Endothelial cell of umbilical vein (primary cell): ENCODE results near the gene APBB2. TPM values are rescaled to one million over a fixed set of nuclear protein-coding genes. Genes with fewer than 3 reads are reported as not detected.

Source experiments
- BruUV-seq: library from RNA; stranded (reverse); fragments of 400-500 nt; replicated peaks from 2 replicates; lab custom pipeline; 2021; lab: Mats Ljungman, UMichigan
- CTCF ChIA-PET: fragments of 300-600, 350-600 bp; sonication (Branson Sonifier 250); formaldehyde crosslinking; loops from one replicate; lab custom pipeline; 2021; ENCODE audit warnings: antibody characterized with exemption, inconsistent platforms; lab: Charles Lee
- POLR2A ChIA-PET: fragments of 300-600, 350-600 bp; sonication (Branson Sonifier 250); formaldehyde crosslinking; loops from one replicate; lab custom pipeline; 2021; ENCODE audit warnings: antibody characterized with exemption, inconsistent platforms; lab: Charles Lee
- DNase-seq: peaks from one replicate; pipeline ENCODE4 v3.0.0-alpha.2; 2011; ENCODE audit warnings: low read depth, low spot score
- FAIRE-seq: peaks from 2 replicates; lab custom pipeline; 2011; peaks lifted over from hg19 to GRCh38; lab: Jason Lieb, UNC
- H2AFZ ChIP-seq: 2 replicates; pipeline ENCODE4 v1.6.0; 2012; ENCODE audit warnings: low read depth, low read length, control low read depth, inconsistent platforms
- H3K27ac ChIP-seq: 2 replicates; pipeline ENCODE4 v1.5.1; 2011; ENCODE audit warnings: low read depth, mild to moderate bottlenecking, control low read depth, low read length, moderate library complexity; ENCODE audit not compliant: insufficient read depth
- H3K27me3 ChIP-seq, 2 experiments: 2 replicates each; pipeline versions ENCODE4 v1.6.0 to v1.6.1; 2011; ENCODE audit warnings: low read length in 2 of 2, mixed read lengths in 1 of 2; ENCODE audit not compliant: control insufficient read depth in 2 of 2, insufficient read depth in 2 of 2
- H3K36me3 ChIP-seq, 2 experiments: 2 replicates in 1 of 2; 3 replicates in 1 of 2; pipeline ENCODE4 v1.5.1; 2011; ENCODE audit warnings: low read length in 2 of 2, mild to moderate bottlenecking in 1 of 2, moderate library complexity in 1 of 2; ENCODE audit not compliant: control insufficient read depth in 2 of 2, insufficient read depth in 2 of 2; ENCODE audit errors: extremely low read depth in 1 of 2
- H3K4me1 ChIP-seq: 3 replicates; pipeline ENCODE4 v1.5.1; 2011; ENCODE audit warnings: mild to moderate bottlenecking, low read length; ENCODE audit not compliant: control insufficient read depth, insufficient read depth; ENCODE audit errors: extremely low read depth
- H3K4me2 ChIP-seq: 2 replicates; pipeline ENCODE4 v1.6.1; 2011; ENCODE audit warnings: low read length, control low read depth, mixed read lengths; ENCODE audit not compliant: insufficient read depth
- H3K4me3 ChIP-seq, 3 experiments: fragments of 200-600 bp in 1 of 3; sonication (generic), shearing (Covaris generic) in 1 of 3; replicated peaks in 1 of 3; 2 replicates each; pipeline ENCODE4 v1.5.1; 2011 to 2016; ENCODE audit warnings: control low read depth in 3 of 3, low read length in 3 of 3, mild to moderate bottlenecking in 2 of 3, inconsistent platforms in 1 of 3, low read depth in 1 of 3, moderate library complexity in 1 of 3; ENCODE audit not compliant: insufficient read depth in 1 of 3
- H3K79me2 ChIP-seq: 2 replicates; pipeline ENCODE4 v1.6.0; 2012; ENCODE audit warnings: low read length, inconsistent platforms; ENCODE audit not compliant: control insufficient read depth, insufficient read depth
- H3K9ac ChIP-seq: replicated peaks from 2 replicates; pipeline ENCODE3; 2011; ENCODE audit warnings: low read length, control low read depth; ENCODE audit not compliant: insufficient read depth; ENCODE audit errors: extremely low read depth
- H3K9me1 ChIP-seq: replicated peaks from 3 replicates; pipeline ENCODE4 v1.6.0; 2011; ENCODE audit warnings: mild to moderate bottlenecking, low read length; ENCODE audit not compliant: control insufficient read depth, insufficient read depth; ENCODE audit errors: extremely low read depth
- H3K9me3 ChIP-seq: replicated peaks from 2 replicates; pipeline ENCODE4 v1.5.1; 2012; ENCODE audit warnings: low read length, inconsistent platforms; ENCODE audit not compliant: control insufficient read depth, insufficient read depth
- H4K20me1 ChIP-seq: replicated peaks from 2 replicates; pipeline ENCODE3; 2011; ENCODE audit warnings: mild to moderate bottlenecking, low read length; ENCODE audit not compliant: control insufficient read depth, insufficient read depth; ENCODE audit errors: extremely low read depth
- EZH2 ChIP-seq: IDR thresholded peaks from 2 replicates; pipeline ENCODE4 v1.6.1; 2012; ENCODE audit warnings: borderline replicate concordance, low read depth, mild to moderate bottlenecking, moderate library complexity, low read length, inconsistent platforms; ENCODE audit not compliant: severe bottlenecking
- FOS ChIP-seq: IDR thresholded peaks from 2 replicates; pipeline ENCODE4 v1.6.1; 2011; ENCODE audit warnings: mild to moderate bottlenecking, low read length, moderate library complexity, borderline replicate concordance; ENCODE audit not compliant: insufficient read depth
- GATA2 ChIP-seq: IDR thresholded peaks from 2 replicates; pipeline ENCODE4 v1.7.0; 2011; ENCODE audit warnings: low read depth, mild to moderate bottlenecking, moderate library complexity, mixed read lengths, low read length; ENCODE audit not compliant: insufficient read length, insufficient read depth
- JUN ChIP-seq: IDR thresholded peaks from 2 replicates; pipeline ENCODE4 v1.6.1; 2011; ENCODE audit warnings: borderline replicate concordance, low read depth; ENCODE audit not compliant: insufficient read length, insufficient read depth
- MYC ChIP-seq: IDR thresholded peaks from one replicate; pipeline ENCODE4 v1.6.1; 2011; ENCODE audit warnings: mild to moderate bottlenecking, low read depth, low read length
- POLR2A ChIP-seq: IDR thresholded peaks from 2 replicates; pipeline ENCODE4 v1.6.1; 2012; ENCODE audit warnings: low read depth, mild to moderate bottlenecking, control low read depth, low read length
- POLR2AphosphoS5 ChIP-seq: IDR thresholded peaks from 2 replicates; pipeline ENCODE4 v1.6.1; 2012; ENCODE audit warnings: low read depth, mild to moderate bottlenecking, control low read depth, low read length, moderate library complexity; ENCODE audit not compliant: insufficient read depth
- dilution Hi-C: fragments of 300-500 bp; cut with MboI; formaldehyde crosslinking; loops from one replicate; pipeline ENCODE4 v1.15.0; 2019; ENCODE audit warnings: low sequenced_read_pairs; ENCODE audit not compliant: extremely low pct_ligation_motif_present
- intact Hi-C: fragments of 100-400 bp; cut with micrococcal nuclease; formaldehyde crosslinking; loops from one replicate; pipeline ENCODE4 v1.10.0; 2022
- polyA plus RNA-seq, 4 experiments: library from polyadenylated mRNA; depleted of rRNA in 3 of 4; stranded (reverse) in 3 of 4; unstranded in 1 of 4; fragments of >200 nt; gene quantifications; 2 replicates each; pipeline versions ENCODE4 v1.2.1 to v1.2.3, GENCODE V29; 2011 to 2012; ENCODE audit warnings: missing spikeins in 1 of 4
- total RNA-seq: library from RNA; stranded (reverse); gene quantifications from 2 replicates; pipeline ENCODE4 v1.2.3, GENCODE V29; 2021
- TF ChIP-seq, protein P1 (sequence below): IDR thresholded peaks from 2 replicates; pipeline ENCODE4 v1.6.1; 2011; ENCODE audit not compliant: insufficient read depth, insufficient read length
- TF ChIP-seq, protein P2 (sequence below), 2 donors: IDR thresholded peaks; 1 replicate in 1 of 2; 2 replicates in 1 of 2; pipeline ENCODE4 v1.5.1; 2011; ENCODE audit warnings: low read length in 2 of 2, mild to moderate bottlenecking in 2 of 2, moderate library complexity in 2 of 2, control low read depth in 1 of 2, inconsistent platforms in 1 of 2, low read depth in 1 of 2; ENCODE audit not compliant: insufficient read depth in 1 of 2; ENCODE audit errors: extremely low read depth in 1 of 2

The APBB2 gene
- total and polyA plus RNA-seq, 2 donors (not counting 3 experiments of a cell fraction or from before 2014, with no cell fraction given): 79.8 to 124 TPM

GRCh38 chr4:41169256-41169800 lies 45.0 kb downstream of the APBB2 start:
- intact Hi-C loops: no loop called here
- no peak overlapping the region for H3K9ac ChIP-seq
- peaks cover 2% of the 10 kb centered on the region for H3K9me1 ChIP-seq
- H3K4me1 ChIP-seq: peaks cover 5% of the 10 kb centered on the region
- no peaks in the 10 kb centered on the region for H3K27me3 ChIP-seq
- no peak for DNase-seq
- no peak overlapping the region for H3K4me3 ChIP-seq
- H2AFZ ChIP-seq: no peak overlapping the region
- POLR2A ChIA-PET: interaction anchor here (0.7 to 1.6 kb wide), 2 partner anchors 9 to 252 kb away, joined by 5 to 7 read pairs; no protein-coding TSS in a partner anchor
- no peaks in the 10 kb centered on the region for H3K9me3 ChIP-seq
- TF ChIP-seq, protein P1, sequence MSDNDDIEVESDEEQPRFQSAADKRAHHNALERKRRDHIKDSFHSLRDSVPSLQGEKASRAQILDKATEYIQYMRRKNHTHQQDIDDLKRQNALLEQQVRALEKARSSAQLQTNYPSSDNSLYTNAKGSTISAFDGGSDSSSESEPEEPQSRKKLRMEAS: no peak
- no peak for TF ChIP-seq MYC
- no peak for TF ChIP-seq JUN
- no peak for TF ChIP-seq POLR2AphosphoS5
- no peak for TF ChIP-seq POLR2A
- TF ChIP-seq EZH2: no peak
- TF ChIP-seq, protein P2, sequence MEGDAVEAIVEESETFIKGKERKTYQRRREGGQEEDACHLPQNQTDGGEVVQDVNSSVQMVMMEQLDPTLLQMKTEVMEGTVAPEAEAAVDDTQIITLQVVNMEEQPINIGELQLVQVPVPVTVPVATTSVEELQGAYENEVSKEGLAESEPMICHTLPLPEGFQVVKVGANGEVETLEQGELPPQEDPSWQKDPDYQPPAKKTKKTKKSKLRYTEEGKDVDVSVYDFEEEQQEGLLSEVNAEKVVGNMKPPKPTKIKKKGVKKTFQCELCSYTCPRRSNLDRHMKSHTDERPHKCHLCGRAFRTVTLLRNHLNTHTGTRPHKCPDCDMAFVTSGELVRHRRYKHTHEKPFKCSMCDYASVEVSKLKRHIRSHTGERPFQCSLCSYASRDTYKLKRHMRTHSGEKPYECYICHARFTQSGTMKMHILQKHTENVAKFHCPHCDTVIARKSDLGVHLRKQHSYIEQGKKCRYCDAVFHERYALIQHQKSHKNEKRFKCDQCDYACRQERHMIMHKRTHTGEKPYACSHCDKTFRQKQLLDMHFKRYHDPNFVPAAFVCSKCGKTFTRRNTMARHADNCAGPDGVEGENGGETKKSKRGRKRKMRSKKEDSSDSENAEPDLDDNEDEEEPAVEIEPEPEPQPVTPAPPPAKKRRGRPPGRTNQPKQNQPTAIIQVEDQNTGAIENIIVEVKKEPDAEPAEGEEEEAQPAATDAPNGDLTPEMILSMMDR (IDR thresholded peaks at IDR 0.05; ENCODE audit: extremely low read depth in 1 of 2, insufficient read depth in 1 of 2, low read depth in 1 of 2, low read length in 2 of 2): no peak
- no peak for TF ChIP-seq FOS
- TF ChIP-seq GATA2: no peak
- H4K20me1 ChIP-seq: no peaks in the 10 kb centered on the region
- FAIRE-seq: peak; percentile 26
- BruUV-seq: no TSS peak
- H3K36me3 ChIP-seq: no peaks in the 10 kb centered on the region
- dilution Hi-C loops: no loop called here
- CTCF ChIA-PET: interaction anchor here (2.7 kb wide), 1 partner anchor 8 kb away, joined by 7 read pairs; no protein-coding TSS in a partner anchor
- H3K27ac ChIP-seq: no peak overlapping the region
- H3K4me2 ChIP-seq: no peak overlapping the region
- peaks cover 92% of the 10 kb centered on the region for H3K79me2 ChIP-seq
